ENCODE results near the gene DTHD1. TPM values are rescaled to one million over a fixed set of nuclear protein-coding genes. Genes with fewer than 3 reads are reported as not detected.

Gene DTHD1
- total RNA-seq, 4 donors from 2014 or later = 0.26 to 0.66 TPM; not detected in 2

DNA sequence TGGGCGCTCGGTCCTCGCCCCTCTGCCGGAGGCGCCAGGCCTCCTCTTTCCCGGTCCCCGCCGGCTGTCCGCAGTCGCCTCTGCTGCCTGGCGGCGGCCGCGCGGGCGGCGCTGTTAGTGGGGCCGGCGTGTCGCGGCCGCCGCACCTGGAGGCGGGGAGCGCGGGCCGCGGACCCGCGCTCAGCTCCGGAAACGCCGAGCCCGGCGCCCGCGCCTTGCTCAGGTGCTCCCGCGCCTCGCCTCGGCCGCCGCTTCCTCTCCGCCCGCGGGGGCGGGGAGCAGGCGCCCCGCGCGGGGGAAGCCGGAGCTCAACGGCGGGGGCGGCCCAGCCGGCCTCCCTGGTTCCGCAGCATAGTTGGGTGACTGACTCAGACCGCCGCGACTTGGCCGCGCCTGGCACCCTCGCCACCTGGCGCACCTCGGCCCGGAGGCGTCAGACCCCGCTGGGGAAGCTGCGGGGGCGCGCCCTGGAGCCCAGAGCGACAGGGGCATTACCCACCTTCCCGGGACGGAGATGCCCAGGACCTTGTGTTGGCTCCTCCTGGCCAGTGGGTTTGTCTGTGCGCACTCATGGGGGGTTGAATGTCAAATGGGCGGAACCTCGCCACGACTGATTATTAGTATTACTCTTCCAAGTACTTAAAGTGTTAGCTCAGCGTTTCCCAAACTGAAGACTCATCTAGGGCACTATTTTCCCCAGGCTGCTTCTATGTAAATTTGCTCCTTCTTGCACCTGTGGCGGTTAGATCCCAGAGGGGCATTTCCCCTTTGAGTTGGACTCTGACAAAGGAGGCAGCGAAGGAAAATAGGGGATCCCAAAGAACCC, 36.9 kb upstream of the DTHD1 start, which contains the start of gene ARAP2:
Gene ARAP2 (minus strand): TSS at position 258 of the 826 bp plus-strand sequence. CDS start 15,028 bp downstream, outside the sequence.
- no peak for DNase-seq (ENCODE audit: extremely low spot score)
- H3K36me3 ChIP-seq = no peaks in the 10 kb centered on the region
- TF ChIP-seq, protein P1, sequence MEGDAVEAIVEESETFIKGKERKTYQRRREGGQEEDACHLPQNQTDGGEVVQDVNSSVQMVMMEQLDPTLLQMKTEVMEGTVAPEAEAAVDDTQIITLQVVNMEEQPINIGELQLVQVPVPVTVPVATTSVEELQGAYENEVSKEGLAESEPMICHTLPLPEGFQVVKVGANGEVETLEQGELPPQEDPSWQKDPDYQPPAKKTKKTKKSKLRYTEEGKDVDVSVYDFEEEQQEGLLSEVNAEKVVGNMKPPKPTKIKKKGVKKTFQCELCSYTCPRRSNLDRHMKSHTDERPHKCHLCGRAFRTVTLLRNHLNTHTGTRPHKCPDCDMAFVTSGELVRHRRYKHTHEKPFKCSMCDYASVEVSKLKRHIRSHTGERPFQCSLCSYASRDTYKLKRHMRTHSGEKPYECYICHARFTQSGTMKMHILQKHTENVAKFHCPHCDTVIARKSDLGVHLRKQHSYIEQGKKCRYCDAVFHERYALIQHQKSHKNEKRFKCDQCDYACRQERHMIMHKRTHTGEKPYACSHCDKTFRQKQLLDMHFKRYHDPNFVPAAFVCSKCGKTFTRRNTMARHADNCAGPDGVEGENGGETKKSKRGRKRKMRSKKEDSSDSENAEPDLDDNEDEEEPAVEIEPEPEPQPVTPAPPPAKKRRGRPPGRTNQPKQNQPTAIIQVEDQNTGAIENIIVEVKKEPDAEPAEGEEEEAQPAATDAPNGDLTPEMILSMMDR (IDR thresholded peaks at IDR 0.05) = peak in 1 of 3 experiments; percentile 7
- TF ChIP-seq POLR2AphosphoS5 (IDR thresholded peaks at IDR 0.05) (peak in 1 of 2 donors; percentile 26), POLR2A (IDR thresholded peaks at IDR 0.05; ENCODE audit: low read depth) (no peak), EP300 (IDR thresholded peaks at IDR 0.05) (no peak)
- H3K27me3 ChIP-seq = peaks cover 0 to 29% (median 0%) of the 10 kb centered on the region in 4 donors
- peak within 1 kb of the TSS; percentile 63 to 70 (median 64) for H3K4me3 ChIP-seq
- 5% methylated on average over 21 of the region's 81 CpGs for WGBS
- no peaks in the 10 kb centered on the region for H3K9me3 ChIP-seq
- H3K4me1 ChIP-seq = peaks cover 0 to 15% (median 10%) of the 10 kb centered on the region in 4 donors
- peak within 1 kb of the TSS; percentile 75 to 85 (median 81) for H3K27ac ChIP-seq (replicated peaks in 1 of 4)
- intact Hi-C loops (cut with DNase I) = no loop called here

DNA sequence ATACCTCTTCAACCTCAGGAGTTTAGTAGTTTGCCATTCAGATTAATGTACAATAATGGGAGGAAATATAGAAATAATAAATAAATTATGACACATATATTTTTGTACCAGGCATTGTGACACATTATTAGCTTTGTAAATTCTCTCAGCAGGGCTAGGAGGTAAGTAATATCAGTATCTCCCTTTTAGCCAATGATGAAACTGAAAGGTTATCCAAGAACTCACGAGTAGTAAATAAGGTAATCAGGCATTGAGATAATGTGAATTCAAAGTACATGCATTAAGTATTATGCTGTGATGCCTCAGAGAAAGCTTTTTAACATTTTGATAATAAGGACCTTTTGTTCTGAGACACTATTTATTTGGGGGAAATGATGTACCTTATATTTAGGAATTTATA, 31.8 kb upstream of the DTHD1 start:
- intact Hi-C loops (cut with DNase I) = no loop called here
- Histone ChIP-seq H3K27ac (replicated peaks in 1 of 4) (no peak overlapping the region), H3K27me3 (peaks cover 0 to 17% (median 0%) of the 10 kb centered on the region in 4 donors), H3K9me3 (no peaks in the 10 kb centered on the region), H3K36me3 (no peaks in the 10 kb centered on the region), H3K4me1 (peaks cover 0 to 5% (median 2%) of the 10 kb centered on the region in 4 donors), H3K4me3 (no peak overlapping the region)
- TF ChIP-seq POLR2A (IDR thresholded peaks at IDR 0.05; ENCODE audit: low read depth) (no peak), POLR2AphosphoS5 (IDR thresholded peaks at IDR 0.05) (no peak), EP300 (IDR thresholded peaks at IDR 0.05) (no peak)
- TF ChIP-seq, protein P1 (IDR thresholded peaks at IDR 0.05) = no peak
- no peak for DNase-seq (ENCODE audit: extremely low spot score)
- 84% methylated on average over 1 of the region's 1 CpG for WGBS

DNA sequence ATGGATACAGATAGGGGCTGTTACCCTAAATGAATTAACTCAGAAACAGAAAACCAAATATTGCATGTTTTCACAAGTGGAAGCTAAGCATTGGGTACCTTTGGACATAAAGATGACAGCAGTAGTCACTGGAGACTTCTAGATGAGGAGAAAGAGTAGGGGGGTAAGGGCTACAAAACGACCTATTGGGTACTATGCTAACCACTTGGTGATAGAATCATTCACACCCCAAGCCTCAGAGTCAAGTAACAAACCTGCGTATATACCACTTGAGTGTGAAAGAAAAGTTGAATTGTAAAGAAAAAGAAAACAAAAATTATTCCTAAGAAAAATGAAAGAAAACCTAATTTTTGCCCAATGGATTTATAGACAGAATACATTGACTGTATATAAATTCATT, 29.4 kb upstream of the DTHD1 start:
- no peak for TF ChIP-seq EP300 (IDR thresholded peaks at IDR 0.05)
- TF ChIP-seq POLR2A (IDR thresholded peaks at IDR 0.05; ENCODE audit: low read depth) = no peak
- TF ChIP-seq, protein P1 (IDR thresholded peaks at IDR 0.05) = no peak
- TF ChIP-seq POLR2AphosphoS5 (IDR thresholded peaks at IDR 0.05) = no peak
- Histone ChIP-seq H3K9me3 (no peaks in the 10 kb centered on the region), H3K36me3 (no peaks in the 10 kb centered on the region), H3K27me3 (no peaks in the 10 kb centered on the region), H3K4me1 (no peaks in the 10 kb centered on the region), H3K27ac (replicated peaks in 1 of 4) (no peak overlapping the region), H3K4me3 (no peak overlapping the region)
- 63% methylated on average over 2 of the region's 2 CpGs for WGBS
- intact Hi-C loops (cut with DNase I) = no loop called here
- no peak for DNase-seq (ENCODE audit: extremely low spot score)

DNA sequence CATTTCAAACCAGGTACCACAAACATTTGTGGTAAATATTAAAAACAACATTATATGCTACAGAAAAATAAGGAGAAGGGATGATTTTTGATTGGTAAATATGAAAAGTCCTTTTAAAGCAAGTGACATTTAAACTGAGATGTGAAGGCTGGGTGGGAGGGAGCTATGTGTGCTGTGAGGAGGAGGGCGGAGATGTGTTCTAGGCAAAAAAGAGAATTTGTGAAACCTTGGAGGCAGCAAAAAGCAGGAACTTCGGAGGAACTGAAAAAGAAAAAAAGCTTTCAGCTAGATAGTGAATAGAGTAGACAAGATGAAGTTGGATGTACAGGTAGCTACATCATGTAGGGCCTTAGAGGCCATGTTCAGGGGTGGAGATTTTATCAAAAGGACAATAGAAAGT, 27.0 kb upstream of the DTHD1 start:
- TF ChIP-seq POLR2AphosphoS5 (IDR thresholded peaks at IDR 0.05) = no peak
- WGBS = 86% methylated on average over 2 of the region's 2 CpGs
- no peaks in the 10 kb centered on the region for H3K9me3 ChIP-seq
- H3K27ac ChIP-seq (replicated peaks in 1 of 4) = no peak overlapping the region
- no peaks in the 10 kb centered on the region for H3K4me1 ChIP-seq
- DNase-seq (ENCODE audit: extremely low spot score) = no peak
- no peak overlapping the region for H3K4me3 ChIP-seq
- intact Hi-C loops (cut with DNase I) = no loop called here
- no peaks in the 10 kb centered on the region for H3K27me3 ChIP-seq
- H3K36me3 ChIP-seq = no peaks in the 10 kb centered on the region

DNA sequence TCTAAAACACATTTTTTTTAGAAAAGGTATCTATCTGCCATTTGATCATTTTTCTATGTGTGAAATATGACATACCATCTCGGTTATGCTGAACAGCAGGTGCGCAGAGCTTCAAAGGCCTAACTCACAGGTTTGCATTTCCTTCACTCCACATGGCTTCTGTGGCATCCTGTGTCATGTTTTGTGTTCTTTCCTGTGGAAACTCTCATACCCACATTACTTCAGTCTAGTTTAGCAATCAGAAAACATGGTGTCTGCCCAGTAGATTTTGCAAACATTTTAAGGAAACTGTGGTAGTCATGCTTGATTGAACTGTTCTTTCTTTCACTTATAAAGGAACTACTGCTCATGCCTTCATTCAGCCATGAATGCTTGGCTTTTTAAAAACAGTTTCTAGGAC, 25.8 kb upstream of the DTHD1 start:
- H3K36me3 ChIP-seq = no peaks in the 10 kb centered on the region
- DNase-seq (ENCODE audit: extremely low spot score) = no peak
- H3K27ac ChIP-seq (replicated peaks in 1 of 4) = no peak overlapping the region
- WGBS = 75% methylated on average over 2 of the region's 2 CpGs
- no peaks in the 10 kb centered on the region for H3K9me3 ChIP-seq
- H3K27me3 ChIP-seq = no peaks in the 10 kb centered on the region
- no peak overlapping the region for H3K4me3 ChIP-seq
- TF ChIP-seq, protein P1 (IDR thresholded peaks at IDR 0.05) = no peak
- TF ChIP-seq EP300 (IDR thresholded peaks at IDR 0.05) = no peak
- TF ChIP-seq POLR2AphosphoS5 (IDR thresholded peaks at IDR 0.05) = no peak
- no peak for TF ChIP-seq POLR2A (IDR thresholded peaks at IDR 0.05; ENCODE audit: low read depth)
- no peaks in the 10 kb centered on the region for H3K4me1 ChIP-seq
- intact Hi-C loops (cut with DNase I) = no loop called here

Measured in esophagus muscularis mucosa (tissue), 4 donors.